NCI-H345 treated with DMSO at 0.1 percent for 48 hours (cell line): ENCODE data around the gene ZNF8.
"Not testable (repeated sequence)": the region's sequence is repeated elsewhere in the genome, so short reads cannot be mapped to it uniquely, and the experiment has no call there.

Source experiments
- DNase-seq: peaks from one replicate; lab custom pipeline; 2025; ENCODE audit not compliant: unreplicated experiment; lab: John Stamatoyannopoulos, UW

Gene ZNF8

DNA sequence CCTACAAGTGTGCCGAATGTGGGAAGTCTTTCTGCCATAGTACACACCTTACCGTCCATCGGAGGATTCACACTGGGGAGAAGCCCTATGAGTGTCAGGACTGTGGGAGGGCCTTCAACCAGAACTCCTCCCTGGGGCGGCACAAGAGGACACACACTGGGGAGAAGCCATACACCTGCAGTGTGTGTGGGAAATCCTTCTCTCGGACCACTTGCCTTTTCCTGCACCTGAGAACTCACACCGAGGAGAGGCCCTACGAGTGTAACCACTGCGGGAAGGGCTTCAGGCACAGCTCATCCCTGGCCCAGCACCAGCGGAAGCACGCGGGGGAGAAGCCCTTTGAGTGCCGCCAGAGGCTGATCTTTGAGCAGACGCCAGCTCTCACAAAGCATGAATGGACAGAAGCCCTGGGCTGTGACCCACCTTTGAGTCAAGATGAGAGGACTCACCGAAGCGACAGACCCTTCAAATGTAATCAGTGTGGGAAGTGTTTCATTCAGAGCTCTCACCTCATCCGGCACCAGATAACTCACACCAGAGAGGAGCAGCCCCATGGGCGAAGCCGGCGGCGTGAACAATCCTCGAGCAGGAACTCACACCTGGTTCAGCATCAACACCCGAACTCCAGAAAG, 16.1 kb downstream of the ZNF8 start:
- no peak for DNase-seq

DNA sequence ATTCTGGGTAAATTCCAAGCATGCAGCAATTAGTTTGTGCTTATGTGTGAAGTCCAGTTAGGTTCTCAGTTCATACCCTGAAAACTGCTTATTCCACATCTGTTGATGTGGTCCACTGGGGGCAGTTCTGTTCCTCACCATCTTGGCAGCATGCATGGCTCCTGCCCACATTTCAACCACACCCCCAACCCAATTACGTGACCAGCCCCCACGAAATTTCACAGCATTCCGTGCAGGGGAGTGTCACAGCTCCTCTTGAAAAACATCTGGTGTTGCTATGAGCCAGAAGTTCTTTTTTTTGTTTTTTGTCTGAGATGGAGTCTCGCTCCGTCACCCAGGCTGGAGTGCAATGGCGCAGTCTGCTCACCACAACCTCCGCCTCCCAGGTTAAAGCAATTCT, 17.3 kb downstream of the ZNF8 start:
- DNase-seq, result no peak

DNA sequence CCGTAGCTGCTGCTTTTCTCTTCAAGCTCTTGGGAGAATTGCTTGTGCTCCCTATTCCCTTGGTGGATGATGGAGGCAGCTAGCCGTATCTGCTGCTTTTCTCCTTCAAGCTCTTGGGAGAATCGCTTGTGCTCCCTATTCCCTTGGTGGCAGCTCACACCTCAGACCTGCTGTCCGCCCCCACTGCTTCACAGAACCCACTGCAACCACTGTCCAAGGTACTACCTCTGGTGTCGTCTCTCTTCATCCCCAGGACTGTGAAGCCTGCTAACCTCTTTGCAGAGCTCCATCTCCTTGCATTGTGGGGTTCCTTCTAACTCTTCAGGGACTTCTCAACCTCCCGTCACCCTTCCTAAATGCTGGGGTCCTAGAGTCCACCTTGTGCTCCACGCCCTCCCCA, 21.9 kb downstream of the ZNF8 start:
- no peak for DNase-seq

DNA sequence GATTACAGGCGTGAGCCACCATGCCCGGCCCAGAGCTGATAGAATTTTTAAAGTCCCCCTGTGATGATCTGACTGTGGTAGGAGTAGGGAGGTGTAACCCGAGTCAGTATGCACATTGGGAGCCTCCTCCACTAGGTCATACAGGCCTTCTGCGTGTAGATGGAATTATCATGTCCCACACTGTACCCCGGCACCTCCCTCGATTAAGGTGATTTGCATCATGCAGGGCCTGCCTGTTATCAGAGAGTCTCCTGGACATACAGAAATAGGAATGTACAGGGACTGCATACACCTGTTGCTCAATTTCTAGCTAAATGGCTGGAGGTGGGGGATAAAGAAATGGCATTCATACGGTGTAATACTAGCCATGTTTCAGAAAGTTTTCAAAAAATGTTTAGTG, 25.5 kb downstream of the ZNF8 start:
- DNase-seq, result no peak

- no peak for DNase-seq
Observed at GRCh38 chr19:58304748-58305064, 26.0 kb downstream of the ZNF8 start.

GRCh38 chr19:58305065-58305931, 26.5 kb downstream of the ZNF8 start, which contains the start of gene ERVK3-1:
TSS of gene ERVK3-1 (plus strand) at chr19:58305377. CDS start at chr19:58312169, 6,792 bp downstream.
- peak; percentile 73 for DNase-seq

- DNase-seq, result no peak
Observed at GRCh38 chr19:58305932-58306323, 27.2 kb downstream of the ZNF8 start.

GRCh38 chr19:58307736-58308135, 29.0 kb downstream of the ZNF8 start:
- no peak for DNase-seq

DNA sequence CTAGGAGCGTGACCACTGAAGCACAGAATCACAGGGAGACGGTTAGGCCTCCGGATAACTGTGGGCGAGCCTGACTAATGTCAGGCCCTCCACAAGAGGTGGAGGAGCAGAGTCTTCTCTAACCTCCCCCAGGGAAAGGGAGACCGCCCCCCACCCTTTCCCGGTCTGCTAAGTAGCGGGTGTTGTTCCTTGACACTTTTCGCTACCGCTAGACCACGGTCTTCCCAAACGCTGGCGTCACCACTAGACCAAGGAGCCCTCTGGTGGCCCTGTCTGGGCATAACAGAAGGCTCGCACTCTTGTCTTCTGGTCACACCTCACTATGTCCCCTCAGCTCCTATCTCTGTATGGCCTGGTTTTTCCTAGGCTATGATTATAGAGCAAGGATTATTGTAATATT, 31.9 kb downstream of the ZNF8 start:
- DNase-seq, result not testable (repeated sequence)

DNA sequence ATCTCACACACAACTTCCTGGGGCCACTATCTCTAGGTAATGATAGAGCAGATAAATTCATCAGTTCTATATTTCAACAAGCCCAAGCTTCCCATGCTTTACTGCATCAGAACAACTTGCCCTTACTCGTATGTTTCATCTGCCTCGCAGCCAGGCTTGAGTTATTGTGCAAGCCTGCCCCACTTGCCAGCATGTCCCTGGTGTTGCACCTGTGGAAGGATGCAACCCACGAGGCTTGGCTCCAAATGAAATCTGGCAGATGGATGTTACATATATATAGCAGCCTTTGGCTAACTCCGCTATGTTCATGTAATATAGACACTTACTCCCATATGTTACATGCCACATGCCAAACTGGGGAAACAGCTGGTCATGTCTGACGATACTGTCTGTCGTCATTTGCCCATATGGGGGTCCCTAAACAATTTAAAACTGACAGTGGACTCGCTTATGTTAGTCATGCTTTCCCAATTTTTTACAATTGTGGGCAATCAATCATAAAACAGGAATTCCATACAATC, 32.6 kb downstream of the ZNF8 start:
- no peak for DNase-seq

- DNase-seq, result no peak
Observed at GRCh38 chr19:58315580-58315979, 36.8 kb downstream of the ZNF8 start.

GRCh38 chr19:58317476-58318072, 38.8 kb downstream of the ZNF8 start:
- no peak for DNase-seq

GRCh38 chr19:58318297-58318696, 39.5 kb downstream of the ZNF8 start:
- DNase-seq, result no peak

DNA sequence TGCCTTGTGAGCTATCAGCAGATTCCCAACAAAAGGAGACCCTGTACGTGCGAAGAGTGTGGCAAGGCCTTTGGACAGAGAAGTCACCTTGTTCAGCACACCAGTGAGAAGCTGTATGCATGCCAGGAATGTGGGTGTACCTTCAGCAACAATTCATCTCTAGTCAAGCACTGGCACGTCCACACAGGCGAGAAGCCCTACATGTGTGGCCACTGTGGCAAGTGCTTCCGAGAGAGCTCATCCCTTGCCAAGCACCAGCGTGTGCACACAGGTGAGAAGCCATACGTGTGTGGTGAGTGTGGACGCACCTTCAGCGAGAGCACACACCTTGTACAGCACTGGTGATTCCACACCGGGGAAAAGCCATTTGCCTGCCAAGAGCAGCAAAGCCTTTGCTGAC, 40.5 kb downstream of the ZNF8 start:
- no peak for DNase-seq

DNA sequence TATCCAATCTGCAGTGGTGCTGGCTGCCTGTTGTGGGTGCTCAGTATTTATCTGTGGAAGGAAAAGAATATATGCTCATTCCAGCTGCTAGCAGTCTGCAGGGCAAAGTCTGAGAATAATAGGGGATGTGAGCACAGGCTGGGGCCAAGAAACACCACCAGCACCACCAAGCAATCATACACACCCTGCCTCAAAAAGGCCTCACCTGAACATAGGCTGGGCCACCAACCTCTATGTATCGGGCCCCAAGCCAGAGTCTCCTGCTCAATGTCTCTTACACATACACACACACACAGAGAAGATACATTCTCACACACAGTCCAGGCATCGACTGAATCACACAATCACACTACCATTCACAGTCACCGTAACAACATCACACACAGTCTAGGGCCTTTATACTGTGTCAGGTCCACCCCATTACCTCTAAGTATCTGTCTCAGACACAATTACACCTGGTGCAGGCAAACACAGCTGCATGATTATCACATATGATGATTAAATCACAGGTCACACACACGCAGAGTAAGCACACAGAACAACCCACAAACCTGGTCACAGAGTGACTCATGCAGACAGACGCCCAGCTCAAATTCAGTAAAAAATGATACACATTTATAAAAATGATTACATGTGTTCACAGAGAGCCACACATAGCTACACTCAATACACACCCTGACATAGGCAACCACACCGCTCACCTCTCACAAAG, 46.7 kb downstream of the ZNF8 start:
- no peak for DNase-seq

DNA sequence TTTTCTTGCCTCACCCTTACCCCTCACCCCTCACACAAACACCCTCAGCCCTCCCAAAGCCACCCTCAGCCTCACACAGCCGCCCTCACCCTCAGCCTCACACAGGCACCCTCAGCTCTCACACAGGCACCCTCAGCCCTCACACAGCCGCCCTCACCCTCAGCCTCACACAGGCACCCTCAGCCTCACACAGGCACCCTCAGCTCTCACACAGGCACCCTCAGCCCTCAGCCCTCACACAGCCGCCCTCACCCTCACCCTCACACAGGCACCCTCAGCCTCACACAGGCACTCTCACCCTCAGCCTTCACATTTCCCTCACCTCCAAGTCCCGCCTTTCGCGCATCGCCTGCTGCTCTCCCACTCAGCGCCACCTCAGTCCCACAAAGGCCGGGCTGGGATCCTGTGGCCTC, 47.8 kb downstream of the ZNF8 start:
- DNase-seq, result no peak

DNA sequence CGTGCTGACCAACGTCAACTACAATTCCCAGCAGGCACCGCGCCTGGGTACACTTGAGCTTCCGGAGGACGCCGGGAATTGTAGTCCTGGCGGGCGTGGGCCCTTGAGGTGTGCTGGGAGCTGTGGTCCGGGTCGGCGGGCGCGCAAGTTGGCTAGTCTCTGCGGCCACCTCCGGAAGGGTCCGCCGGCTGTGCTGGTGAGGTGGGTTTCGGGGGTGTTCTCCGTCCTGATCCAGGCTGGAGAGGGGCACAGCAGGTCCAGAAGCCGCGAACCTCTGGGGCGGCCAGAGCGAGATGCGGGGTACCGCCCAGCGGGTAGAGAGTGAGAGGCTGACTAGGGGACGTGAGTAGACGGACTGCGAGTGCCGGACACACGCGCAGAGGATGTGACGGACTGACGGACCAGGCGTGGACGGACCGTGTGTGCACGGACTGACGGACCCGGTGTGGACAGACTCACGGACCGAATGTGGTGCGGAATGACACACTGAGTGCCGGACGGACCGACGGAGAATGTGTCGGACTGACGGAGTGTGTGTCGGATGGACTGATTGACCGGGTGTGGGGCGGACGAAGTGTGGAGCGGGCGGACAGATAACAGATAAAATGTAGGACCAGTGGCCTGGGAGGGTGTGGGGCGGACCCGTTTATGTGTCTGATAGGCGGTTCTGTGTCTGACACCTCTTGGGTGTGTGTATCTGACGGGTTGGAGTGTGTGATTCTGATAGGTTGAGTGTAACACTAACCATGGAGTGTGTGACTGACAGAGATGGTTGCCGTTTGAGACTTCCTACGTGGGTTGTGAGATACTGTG, 48.4 kb downstream of the ZNF8 start, which contains the start of gene ZSCAN22:
Gene ZSCAN22 (plus strand): TSS at position 81 of the 813 bp plus-strand sequence. CDS start 7,809 bp downstream, outside the sequence.
- DNase-seq, result peak; percentile 80

- DNase-seq, result no peak
Observed at GRCh38 chr19:58328999-58329398, 50.2 kb downstream of the ZNF8 start.

DNA sequence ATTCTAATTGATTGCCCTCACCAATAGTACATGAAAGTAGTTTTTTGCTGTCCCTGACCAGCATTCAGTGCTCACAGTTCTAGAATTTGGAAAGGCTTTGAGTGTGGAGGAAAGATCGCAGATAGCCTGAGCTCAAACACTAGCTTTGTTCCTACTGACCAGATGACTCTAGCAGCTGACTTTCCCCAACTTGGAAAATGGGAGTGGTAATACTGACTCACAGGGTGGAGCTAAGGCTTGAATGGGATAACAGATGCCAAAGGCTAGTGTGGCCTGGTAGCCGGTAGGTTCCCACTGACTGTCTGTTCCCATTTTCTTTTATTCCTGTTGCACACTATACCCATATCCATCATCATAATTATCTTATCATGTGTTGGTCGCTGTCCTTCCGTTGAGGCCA, 51.7 kb downstream of the ZNF8 start:
- no peak for DNase-seq

- DNase-seq, result no peak
Observed at GRCh38 chr19:58332697-58333096, 53.9 kb downstream of the ZNF8 start.
